Endothelial cell of umbilical vein (primary cell): ENCODE results near the gene BACH2.

Experiments
- CTCF ChIP-seq, 2 donors: IDR thresholded peaks; 1 replicate in 1 of 2; 2 replicates in 1 of 2; pipeline ENCODE4 v1.5.1; 2011; ENCODE audit warnings: low read length in 2 of 2, mild to moderate bottlenecking in 2 of 2, moderate library complexity in 2 of 2, control low read depth in 1 of 2, inconsistent platforms in 1 of 2, low read depth in 1 of 2; ENCODE audit not compliant: insufficient read depth in 1 of 2; ENCODE audit errors: extremely low read depth in 1 of 2
- EZH2 ChIP-seq: IDR thresholded peaks from 2 replicates; pipeline ENCODE4 v1.6.1; 2012; ENCODE audit warnings: borderline replicate concordance, low read depth, mild to moderate bottlenecking, moderate library complexity, low read length, inconsistent platforms; ENCODE audit not compliant: severe bottlenecking
- MYC ChIP-seq: IDR thresholded peaks from one replicate; pipeline ENCODE4 v1.6.1; 2011; ENCODE audit warnings: mild to moderate bottlenecking, low read depth, low read length
- POLR2A ChIP-seq: IDR thresholded peaks from 2 replicates; pipeline ENCODE4 v1.6.1; 2012; ENCODE audit warnings: low read depth, mild to moderate bottlenecking, control low read depth, low read length
- POLR2AphosphoS5 ChIP-seq: IDR thresholded peaks from 2 replicates; pipeline ENCODE4 v1.6.1; 2012; ENCODE audit warnings: low read depth, mild to moderate bottlenecking, control low read depth, low read length, moderate library complexity; ENCODE audit not compliant: insufficient read depth

GRCh38 chr6:90319979-90320685 lies 23.5 kb upstream of the BACH2 start:
- no peak for TF ChIP-seq POLR2A
- TF ChIP-seq EZH2 = no peak
- TF ChIP-seq CTCF (IDR thresholded peaks at IDR 0.05; ENCODE audit: extremely low read depth in 1 of 2, insufficient read depth in 1 of 2, low read depth in 1 of 2, low read length in 2 of 2) = no peak
- no peak for TF ChIP-seq POLR2AphosphoS5
- no peak for TF ChIP-seq MYC
